ENCODE data around the gene ATP11B. TPM values are rescaled to one million over a fixed set of nuclear protein-coding genes. Genes with fewer than 3 reads are reported as not detected.

The ATP11B gene
- total RNA-seq, 3 donors from 2014 or later (not counting 1 experiment from before 2014, with no cell fraction given), result 157 to 174 (median 172) TPM

- Mint-ChIP-seq H3K4me3 (no peak overlapping the region), H3K4me1 (peaks cover 8 to 10% of the 10 kb centered on the region in 2 donors), H3K9me3 (no peaks in the 10 kb centered on the region), H3K27ac (peak overlapping the region in 1 of 2 donors; percentile 49), H3K36me3 (peaks cover 7% of the 10 kb centered on the region), H3K27me3 (ENCODE audit: low read depth in 2 of 2) (no peaks in the 10 kb centered on the region)
- intact Hi-C loops (cut with micrococcal nuclease), result no loop called here
- no peaks in the 10 kb centered on the region for H3K4me1 ChIP-seq (ENCODE audit: control insufficient read depth, insufficient read depth, low read length)
- no peaks in the 10 kb centered on the region for H3K27me3 ChIP-seq (ENCODE audit: control insufficient read depth, insufficient read depth, low read length)
- no peak overlapping the region for H3K27ac ChIP-seq (ENCODE audit: low read length)
- peaks cover 25% of the 10 kb centered on the region for H3K36me3 ChIP-seq (ENCODE audit: control insufficient read depth, insufficient read depth, low read length)
- H3K9me3 ChIP-seq (ENCODE audit: control insufficient read depth, insufficient read depth, low read length), result no peaks in the 10 kb centered on the region
- peak in 1 of 2 donors; percentile 15 for DNase-seq
- TF ChIP-seq CTCF (IDR thresholded peaks at IDR 0.05), result no peak
- no peak overlapping the region for H3K4me3 ChIP-seq (ENCODE audit: low read length)
- peak in 1 of 3 donors; percentile 25 for ATAC-seq
Measured at GRCh38 chr3:182947888-182948287, 154.6 kb downstream of the ATP11B start.

DNA sequence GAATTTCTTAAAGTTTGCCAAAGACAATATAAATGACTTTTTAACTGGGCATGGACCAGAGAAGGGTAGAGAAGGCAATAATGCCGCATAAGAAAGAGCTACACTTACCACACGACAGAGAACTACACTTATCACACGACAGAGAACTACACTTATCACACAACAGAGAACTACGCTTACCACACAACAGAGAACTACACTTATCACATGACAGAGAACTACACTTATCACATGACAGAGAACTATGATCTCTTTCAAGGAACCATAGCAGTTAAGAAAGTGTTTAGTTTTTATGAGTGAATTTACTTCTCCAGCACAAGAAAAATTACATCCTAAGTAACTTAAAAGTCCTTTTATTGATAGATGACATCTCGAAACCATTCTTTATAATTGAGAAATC is 155.0 kb downstream of the ATP11B start:
- H3K27me3 ChIP-seq (ENCODE audit: control insufficient read depth, insufficient read depth, low read length), result no peaks in the 10 kb centered on the region
- no peak for TF ChIP-seq CTCF (IDR thresholded peaks at IDR 0.05)
- Mint-ChIP-seq H3K4me1 (peaks cover 8 to 11% of the 10 kb centered on the region in 2 donors), H3K27me3 (ENCODE audit: low read depth in 2 of 2) (no peaks in the 10 kb centered on the region), H3K27ac (peak overlapping the region in 1 of 2 donors; percentile 49), H3K4me3 (no peak overlapping the region), H3K9me3 (no peaks in the 10 kb centered on the region), H3K36me3 (peaks cover 7% of the 10 kb centered on the region)
- intact Hi-C loops (cut with micrococcal nuclease), result no loop called here
- DNase-seq (no peak), ATAC-seq (no peak)
- no peak overlapping the region for H3K27ac ChIP-seq (ENCODE audit: low read length)
- peaks cover 25% of the 10 kb centered on the region for H3K36me3 ChIP-seq (ENCODE audit: control insufficient read depth, insufficient read depth, low read length)
- H3K4me1 ChIP-seq (ENCODE audit: control insufficient read depth, insufficient read depth, low read length), result no peaks in the 10 kb centered on the region
- H3K9me3 ChIP-seq (ENCODE audit: control insufficient read depth, insufficient read depth, low read length), result no peaks in the 10 kb centered on the region
- H3K4me3 ChIP-seq (ENCODE audit: low read length), result no peak overlapping the region
- 96% methylated on average over 4 of the region's 5 CpGs for WGBS (ENCODE audit: insufficient coverage)

- H3K36me3 ChIP-seq (ENCODE audit: control insufficient read depth, insufficient read depth, low read length), result peaks cover 22% of the 10 kb centered on the region
- no peaks in the 10 kb centered on the region for H3K27me3 ChIP-seq (ENCODE audit: control insufficient read depth, insufficient read depth, low read length)
- no peak overlapping the region for H3K4me3 Mint-ChIP-seq
- H3K9me3 ChIP-seq (ENCODE audit: control insufficient read depth, insufficient read depth, low read length), result no peaks in the 10 kb centered on the region
- no peak for ATAC-seq
- intact Hi-C loops (cut with micrococcal nuclease), result no loop called here
- no peak overlapping the region for H3K27ac ChIP-seq (ENCODE audit: low read length)
- no peak for TF ChIP-seq CTCF (IDR thresholded peaks at IDR 0.05)
- H3K27ac Mint-ChIP-seq, result no peak overlapping the region
- H3K4me1 ChIP-seq (ENCODE audit: control insufficient read depth, insufficient read depth, low read length), result no peaks in the 10 kb centered on the region
- peaks cover 8 to 11% of the 10 kb centered on the region in 2 donors for H3K4me1 Mint-ChIP-seq
- DNase-seq, result no peak
- 88% methylated on average over 1 of the region's 1 CpG for WGBS (ENCODE audit: insufficient coverage)
- H3K4me3 ChIP-seq (ENCODE audit: low read length), result no peak overlapping the region
- H3K36me3 Mint-ChIP-seq, result peaks cover 7% of the 10 kb centered on the region
- H3K27me3 Mint-ChIP-seq (ENCODE audit: low read depth in 2 of 2), result no peaks in the 10 kb centered on the region
- H3K9me3 Mint-ChIP-seq, result no peaks in the 10 kb centered on the region
Measured at GRCh38 chr3:182949688-182950087, 156.4 kb downstream of the ATP11B start.

DNA sequence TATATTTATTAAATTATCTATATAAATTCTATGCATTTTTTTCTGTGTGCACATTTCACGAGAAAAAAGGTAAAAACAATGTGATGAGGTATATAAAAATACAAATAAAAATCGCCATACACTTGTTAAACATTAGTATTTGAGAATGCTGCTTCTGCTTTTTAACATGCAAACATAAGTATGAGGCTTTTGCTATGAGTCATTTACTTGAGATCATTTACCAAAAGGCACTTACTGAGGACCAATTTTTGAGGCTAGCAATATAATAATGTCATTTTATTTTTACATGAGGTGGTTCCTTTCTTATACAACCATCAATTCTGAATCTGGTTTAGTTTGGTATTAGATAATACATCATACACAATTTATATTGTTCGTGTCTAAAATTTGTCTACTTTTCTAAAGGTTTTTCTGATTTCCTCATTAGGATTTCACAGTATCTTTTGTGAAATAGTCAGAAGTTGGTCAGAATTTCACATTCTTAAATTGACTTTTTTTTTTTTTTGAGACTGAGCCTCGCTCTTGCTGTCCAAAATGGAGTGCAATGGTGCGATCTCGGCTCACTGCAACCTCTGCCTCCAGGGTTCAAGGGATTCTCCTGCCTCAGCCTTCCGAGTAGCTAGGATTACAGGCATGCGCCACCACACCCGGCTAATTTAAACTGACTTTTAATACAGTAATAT is 161.4 kb downstream of the ATP11B start:
- Mint-ChIP-seq H3K27ac (no peak overlapping the region), H3K27me3 (ENCODE audit: low read depth in 2 of 2) (no peaks in the 10 kb centered on the region), H3K4me1 (peaks cover under 1 to 10% of the 10 kb centered on the region in 2 donors), H3K9me3 (no peaks in the 10 kb centered on the region), H3K4me3 (no peak overlapping the region), H3K36me3 (no peaks in the 10 kb centered on the region)
- WGBS (ENCODE audit: insufficient coverage), result 69% methylated on average over 6 of the region's 9 CpGs
- H3K27me3 ChIP-seq (ENCODE audit: control insufficient read depth, insufficient read depth, low read length), result no peaks in the 10 kb centered on the region
- intact Hi-C loops (cut with micrococcal nuclease), result no loop called here
- no peak for DNase-seq
- peaks cover 14% of the 10 kb centered on the region for H3K36me3 ChIP-seq (ENCODE audit: control insufficient read depth, insufficient read depth, low read length)
- H3K9me3 ChIP-seq (ENCODE audit: control insufficient read depth, insufficient read depth, low read length), result no peaks in the 10 kb centered on the region
- H3K4me1 ChIP-seq (ENCODE audit: control insufficient read depth, insufficient read depth, low read length), result no peaks in the 10 kb centered on the region
- no peak for ATAC-seq
- no peak overlapping the region for H3K27ac ChIP-seq (ENCODE audit: low read length)
- no peak overlapping the region for H3K4me3 ChIP-seq (ENCODE audit: low read length)
- no peak for TF ChIP-seq CTCF (IDR thresholded peaks at IDR 0.05)

Data from natural killer cell (primary cell).